Stomach (tissue), 4 donors: Measurements from ENCODE around the gene NENF.

ENCODE experiments used
- EP300 ChIP-seq: sonication (generic); formaldehyde crosslinking; IDR thresholded peaks from one replicate; pipeline ENCODE4 v1.6.1; 2017; ENCODE audit warnings: antibody characterized with exemption
- POLR2A ChIP-seq, 4 donors: fragments of 450-650 bp; IDR thresholded peaks; one replicate each; pipeline ENCODE4 v1.6.1; 2016; ENCODE audit warnings: antibody characterized with exemption in 4 of 4, control low read depth in 2 of 4, mild to moderate bottlenecking in 1 of 4, moderate library complexity in 1 of 4

DNA sequence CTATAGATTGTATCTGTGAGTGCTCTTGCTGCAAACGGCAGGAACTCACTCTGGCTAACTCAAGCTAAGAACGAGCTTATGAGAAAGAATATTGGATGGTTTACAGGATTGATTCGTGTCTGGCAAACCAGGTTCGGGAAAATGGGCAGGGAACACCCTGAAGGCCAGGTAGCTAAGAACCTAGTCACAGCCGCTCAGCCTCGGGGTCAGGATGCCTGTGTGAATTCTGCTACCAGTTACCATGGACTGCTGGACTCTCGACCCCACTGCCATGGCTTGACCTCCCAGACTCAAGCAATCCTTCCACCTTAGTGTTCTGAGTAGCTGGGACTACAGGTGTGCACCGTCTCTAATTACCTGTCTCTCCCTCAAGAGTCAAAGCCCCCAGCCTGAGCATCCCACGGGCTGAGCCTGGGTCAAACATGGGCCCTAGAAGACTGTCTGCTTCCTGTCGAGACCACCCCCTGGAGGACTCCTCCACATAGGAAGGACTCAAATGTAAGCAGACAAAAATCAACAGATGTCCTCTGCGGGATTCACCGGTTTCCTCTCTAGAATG, 45.8 kb downstream of the NENF start:
- no peak for TF ChIP-seq EP300
- TF ChIP-seq POLR2A (IDR thresholded peaks at IDR 0.05) = no peak
